HG03064 (cell line): Measurements from ENCODE around the gene TADA2B.

Experiments used
- ATAC-seq: cut with Tn5 transposase; IDR thresholded peaks from one replicate; pipeline ENCODE4 v1.9.1; 2021; ENCODE audit warnings: low read depth; ENCODE audit not compliant: unreplicated experiment

TADA2B gene

DNA sequence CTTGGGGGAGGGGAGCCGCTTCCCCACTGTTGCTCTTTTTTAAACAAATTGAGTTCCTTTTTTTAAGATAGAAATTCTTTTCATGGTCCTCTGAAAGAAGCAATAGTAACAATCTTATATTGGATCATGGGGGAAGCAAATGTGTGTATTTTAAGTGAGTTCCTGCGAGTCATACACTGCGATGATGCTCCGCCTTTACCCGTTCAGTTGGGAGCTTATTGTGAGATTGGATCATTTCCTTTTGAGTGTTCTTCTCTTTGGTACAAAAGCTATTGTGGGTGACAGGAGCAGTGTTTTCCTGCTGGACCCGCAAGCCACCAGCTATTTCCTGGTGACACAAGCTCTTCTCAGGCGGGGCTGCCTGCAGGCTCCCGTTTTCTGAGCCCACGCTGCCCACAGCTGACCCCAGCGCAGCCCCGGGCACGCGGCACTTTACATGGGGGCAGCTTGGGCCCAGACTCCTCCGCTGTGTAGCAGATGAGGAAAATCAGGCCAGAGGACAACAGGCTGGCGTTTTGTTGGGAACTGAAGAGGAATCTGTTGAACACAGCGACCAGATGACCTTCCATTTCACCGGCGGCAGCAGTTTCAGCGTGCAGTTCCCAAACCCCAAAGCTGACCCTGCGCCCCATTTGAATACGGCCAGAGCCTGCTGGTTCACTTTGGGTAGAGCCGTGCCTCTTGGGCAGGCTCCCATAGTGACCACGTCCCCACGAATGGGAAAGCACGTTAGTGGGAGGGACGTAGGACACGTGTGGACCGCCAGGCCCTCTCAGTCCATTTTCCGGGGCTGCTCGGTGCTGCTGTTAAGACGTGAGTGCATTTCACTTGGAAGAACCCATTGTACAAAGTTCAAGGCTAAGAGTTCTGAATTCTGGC lies 12.2 kb downstream of the TADA2B start:
- no peak for ATAC-seq

DNA sequence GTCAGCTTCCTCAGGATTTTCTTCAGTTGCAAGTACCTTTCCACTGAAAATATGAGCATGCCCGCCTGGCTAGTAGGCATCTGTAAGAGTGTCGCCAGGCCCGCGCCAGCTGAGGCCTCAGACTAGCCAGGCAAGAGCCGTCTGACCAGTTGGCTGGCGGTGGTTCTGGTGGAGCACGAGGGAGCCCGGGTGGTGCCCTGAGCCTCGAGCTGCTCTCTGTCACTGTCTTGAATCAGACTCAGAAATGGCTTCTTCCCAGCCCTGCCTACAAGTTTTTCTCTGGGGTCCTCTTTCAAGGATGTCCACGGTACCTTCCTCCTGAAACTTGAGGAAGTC lies 12.8 kb downstream of the TADA2B start:
- no peak for ATAC-seq

DNA sequence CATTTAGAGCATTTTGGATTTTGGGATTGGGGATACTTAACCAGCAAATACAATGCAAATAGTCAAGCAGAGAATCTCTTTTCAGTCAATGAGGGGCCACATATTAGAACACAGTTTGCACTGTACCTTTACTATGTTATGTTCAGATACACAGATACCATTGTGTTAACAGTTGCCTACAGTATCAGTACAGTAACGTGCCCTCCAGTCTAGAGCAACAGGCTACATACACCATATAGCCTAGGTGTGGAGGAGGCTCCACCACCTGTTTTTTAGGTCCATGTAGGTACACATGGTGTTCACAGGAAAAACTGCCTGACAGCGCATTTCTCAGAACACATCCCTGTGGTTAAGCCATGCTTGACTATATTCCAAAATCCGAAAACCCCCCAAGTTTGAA lies 15.6 kb downstream of the TADA2B start:
- ATAC-seq = no peak

DNA sequence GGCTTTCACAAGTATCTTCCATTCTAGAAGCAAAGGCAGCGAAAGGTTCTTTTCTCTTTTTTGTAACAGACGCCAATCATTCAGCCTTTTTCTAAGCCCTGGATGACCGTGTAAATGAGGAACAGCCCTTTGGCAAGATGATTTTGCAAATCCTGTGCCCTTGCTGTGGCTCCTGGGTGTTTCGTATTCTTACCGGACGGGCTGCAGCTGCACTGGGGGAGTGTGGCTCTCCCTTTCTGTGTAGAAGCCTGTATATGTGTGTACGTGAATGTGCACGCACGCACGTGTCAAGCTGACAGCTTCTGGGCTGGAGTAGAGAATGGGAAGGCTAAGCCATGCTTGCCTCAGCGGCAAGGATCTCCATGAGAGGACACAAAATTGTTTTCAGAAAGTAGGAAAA lies 16.5 kb downstream of the TADA2B start:
- ATAC-seq = no peak

DNA sequence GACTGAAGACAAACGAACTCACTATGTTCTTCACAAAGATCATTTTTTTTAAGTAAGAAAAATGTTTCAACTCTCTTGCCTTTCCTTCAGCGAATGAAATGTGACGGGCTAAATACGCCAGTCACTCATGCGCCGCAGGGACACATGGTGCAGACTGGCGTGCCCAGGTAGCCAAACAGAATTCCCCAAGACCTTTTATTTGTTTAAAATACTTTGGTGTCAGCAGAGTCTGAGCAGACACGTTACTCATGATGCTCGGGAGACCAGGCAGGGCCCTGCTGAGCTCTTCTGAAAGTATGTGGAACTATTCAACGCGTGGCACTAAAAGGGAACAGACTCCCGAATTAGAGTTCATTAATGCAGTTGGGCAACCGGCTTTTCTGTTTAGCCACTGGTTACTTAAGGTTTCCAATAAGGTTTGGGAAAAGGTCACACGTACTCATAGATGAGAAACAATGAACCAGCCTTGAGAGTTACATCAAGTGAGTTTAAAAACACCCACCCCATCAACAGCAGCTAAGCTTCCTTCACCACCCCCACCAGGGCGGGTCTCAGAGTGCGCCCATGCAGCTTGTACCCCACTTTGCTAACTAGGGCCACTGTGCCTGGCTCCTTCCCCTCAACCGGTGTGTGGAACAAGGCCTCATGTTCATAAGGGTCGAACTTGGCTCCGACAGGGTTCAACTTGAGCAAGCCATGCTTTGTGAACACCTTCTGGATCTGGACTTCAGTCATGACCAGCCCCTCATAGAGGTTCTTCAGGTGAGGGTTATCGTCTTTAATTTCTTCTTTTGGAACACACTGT lies 17.4 kb downstream of the TADA2B start:
- ATAC-seq = no peak

DNA sequence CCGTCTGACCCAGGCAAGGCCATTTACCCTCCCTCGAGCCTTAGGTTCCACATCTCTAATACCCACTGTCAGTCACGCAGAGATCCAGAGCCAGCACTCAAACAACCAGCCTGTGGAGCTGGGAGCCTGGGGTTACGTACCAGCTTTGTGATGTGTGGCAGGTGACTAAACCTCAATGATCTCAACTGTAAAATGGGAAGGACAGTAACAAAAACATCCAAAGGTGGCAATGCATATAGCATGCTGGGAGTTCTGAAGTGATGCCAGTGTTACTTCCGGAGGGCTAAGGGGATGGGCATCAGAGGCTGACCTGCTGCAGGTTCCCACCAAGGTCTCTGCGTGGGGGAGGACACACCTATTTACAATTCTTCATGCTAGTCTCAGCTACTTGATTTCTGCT lies 18.6 kb downstream of the TADA2B start:
- no peak for ATAC-seq

DNA sequence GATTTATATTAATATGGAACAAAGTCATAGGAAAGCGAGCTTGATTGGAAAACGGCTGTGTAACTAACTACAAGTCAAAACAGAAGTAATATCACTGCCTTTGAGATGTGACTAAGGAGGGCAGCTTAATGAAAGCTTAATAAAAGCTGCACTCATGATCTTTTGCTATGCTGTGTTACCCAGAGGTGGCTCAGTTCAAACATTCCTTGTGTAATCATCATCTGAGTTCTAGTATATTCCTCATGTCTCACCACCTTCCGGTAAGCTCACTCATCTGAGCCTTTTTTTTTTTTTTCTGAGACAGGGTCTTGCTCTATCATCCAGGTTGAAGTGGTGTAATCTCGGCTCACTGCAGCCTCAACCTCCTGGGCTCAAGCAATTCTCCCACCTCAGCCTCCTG lies 19.6 kb downstream of the TADA2B start:
- no peak for ATAC-seq

DNA sequence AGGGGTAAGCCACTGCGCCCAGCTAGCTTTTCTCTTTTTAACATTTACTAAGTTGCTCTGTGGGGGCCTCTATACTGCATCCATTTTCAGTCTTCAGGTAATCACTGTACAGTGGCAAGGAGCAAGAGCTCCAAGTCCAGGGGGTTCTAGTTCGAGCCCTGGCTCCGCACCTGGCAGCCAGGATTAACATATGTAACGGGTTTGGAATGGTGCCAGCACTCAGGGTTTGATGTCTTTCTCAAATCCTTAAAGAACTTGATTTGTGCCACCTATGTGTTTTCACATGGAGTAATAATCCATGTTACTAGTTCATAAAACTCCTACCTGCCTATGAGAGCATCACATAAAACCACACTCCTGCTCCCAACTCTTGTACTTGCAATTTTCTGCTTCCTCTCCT lies 20.2 kb downstream of the TADA2B start:
- ATAC-seq = no peak

DNA sequence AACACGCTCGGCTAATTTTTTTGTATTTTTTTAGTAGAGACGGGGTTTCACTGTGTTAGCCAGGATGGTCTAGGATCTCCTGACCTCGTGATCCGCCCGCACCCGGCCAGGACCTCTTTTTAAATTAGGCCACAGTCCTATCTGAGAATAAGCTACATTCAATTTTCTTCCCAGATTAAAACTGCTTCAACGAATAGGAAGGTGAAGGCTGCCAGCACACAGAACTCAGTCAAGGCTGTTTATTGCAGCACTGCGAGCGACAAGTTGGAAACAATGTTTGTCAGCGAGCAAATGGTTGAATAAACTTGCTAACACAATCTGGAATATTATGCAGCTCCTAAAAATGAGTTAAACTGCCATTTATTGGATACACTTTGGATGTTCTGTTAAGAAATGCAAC lies 22.8 kb downstream of the TADA2B start:
- ATAC-seq = no peak

DNA sequence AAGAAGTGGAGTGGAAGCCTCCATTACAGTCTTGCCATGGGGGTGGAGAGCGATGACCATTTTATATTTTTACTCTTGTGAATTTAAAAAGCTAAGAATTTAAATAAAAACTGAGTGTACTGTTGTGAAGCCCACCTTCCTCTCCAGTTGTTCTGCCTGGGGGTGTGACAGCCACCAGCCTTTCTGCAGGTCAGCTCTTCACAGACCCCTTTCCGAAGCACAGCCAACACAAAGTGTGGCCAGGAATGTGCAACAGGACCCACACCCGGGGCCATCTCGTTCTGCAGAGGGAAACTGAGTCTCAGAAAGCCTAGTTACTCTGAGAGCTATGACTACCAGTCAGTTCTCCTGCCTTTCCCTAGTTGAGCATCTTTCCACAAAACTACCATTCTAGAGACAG lies 23.3 kb downstream of the TADA2B start:
- ATAC-seq = no peak

DNA sequence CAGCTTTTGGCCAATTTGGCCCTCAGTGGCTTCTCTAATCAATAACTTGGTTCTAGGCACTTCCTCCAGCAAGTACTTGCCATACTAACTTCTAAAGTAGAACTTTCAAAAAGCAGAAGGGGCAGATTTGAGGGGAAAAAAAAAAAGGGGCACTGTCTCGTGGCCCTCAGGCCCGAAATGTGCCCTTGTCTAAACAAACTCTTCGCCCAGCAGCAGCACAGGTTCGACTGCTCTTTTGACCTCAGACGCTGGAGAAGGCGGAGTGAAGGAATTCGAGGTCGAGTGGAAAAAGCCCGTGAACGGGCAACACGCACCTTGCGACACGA lies 23.9 kb downstream of the TADA2B start:
- ATAC-seq = no peak

DNA sequence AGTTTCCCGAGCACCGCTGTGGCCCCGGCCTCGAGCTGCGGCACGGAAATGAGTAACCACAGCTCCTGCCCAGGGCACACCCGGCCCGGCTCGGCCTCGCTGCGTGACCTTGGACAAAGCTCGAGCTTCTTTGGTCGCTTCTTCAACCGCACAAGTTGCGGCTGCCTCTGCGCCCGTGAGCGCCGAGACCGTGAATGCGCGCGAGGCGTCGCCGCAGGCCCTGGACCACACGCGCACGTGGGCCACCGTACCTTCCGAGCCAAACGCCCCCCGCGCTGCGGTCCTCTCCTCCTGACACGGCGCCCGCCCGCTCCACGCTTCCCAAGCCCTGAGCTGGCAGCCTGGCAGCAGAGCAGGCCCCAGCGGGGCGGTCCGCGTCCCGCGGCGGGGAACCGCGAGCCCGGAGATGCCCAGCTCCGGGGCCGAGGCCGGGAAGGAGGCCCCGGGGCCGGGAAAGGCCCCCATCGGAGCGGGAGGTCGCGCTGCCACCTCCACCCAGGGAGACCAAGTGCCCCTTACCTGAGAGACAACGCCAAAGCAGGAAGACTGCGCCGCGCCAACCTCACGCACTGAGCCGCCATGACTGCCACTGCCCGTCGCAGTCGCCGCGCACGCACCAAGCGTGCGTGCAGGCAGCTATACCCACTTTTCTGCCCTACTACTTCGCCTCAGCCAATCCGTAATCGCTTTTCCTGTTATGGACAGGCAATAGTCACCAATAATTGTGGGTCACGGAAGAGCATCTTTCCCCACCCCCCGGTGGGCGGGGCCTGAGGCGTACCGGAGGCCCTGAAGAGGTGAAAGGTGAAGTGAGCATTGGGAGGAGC lies 24.5 kb downstream of the TADA2B start, which contains the start of gene GRPEL1:
Gene GRPEL1, minus strand, starts transcription at position 613 of the 827 bp plus-strand sequence. Its CDS starts 32 bp downstream, at position 581.
- ATAC-seq = peak; percentile 85

DNA sequence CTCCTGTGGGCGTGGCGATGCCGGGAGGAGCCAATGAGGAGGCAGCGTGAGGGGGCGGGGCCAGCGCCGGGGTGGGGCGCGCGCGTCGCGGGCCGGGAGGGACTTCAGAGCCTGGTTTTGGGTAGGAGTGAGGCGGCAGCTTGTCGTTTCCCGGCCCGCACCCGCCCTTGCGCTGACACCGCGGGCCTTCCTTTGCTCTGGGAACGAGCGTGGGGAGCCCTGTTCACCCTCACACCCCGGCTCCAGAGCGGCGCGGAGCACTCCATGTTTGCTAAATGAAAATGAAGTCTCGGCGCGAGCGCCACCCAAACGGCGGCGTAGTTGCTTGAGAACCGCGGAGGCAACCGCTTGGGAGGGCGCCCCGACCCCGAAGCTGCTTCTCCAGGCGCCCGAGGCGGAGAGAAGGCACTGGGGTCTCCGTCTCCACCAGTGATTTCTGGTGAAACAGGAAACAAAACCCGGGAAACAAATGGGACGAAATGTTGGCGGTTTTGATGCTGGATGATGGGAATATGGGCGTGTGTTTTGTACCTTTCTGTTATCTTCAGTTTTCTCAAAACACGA lies 25.2 kb downstream of the TADA2B start:
- peak; percentile 30 for ATAC-seq

DNA sequence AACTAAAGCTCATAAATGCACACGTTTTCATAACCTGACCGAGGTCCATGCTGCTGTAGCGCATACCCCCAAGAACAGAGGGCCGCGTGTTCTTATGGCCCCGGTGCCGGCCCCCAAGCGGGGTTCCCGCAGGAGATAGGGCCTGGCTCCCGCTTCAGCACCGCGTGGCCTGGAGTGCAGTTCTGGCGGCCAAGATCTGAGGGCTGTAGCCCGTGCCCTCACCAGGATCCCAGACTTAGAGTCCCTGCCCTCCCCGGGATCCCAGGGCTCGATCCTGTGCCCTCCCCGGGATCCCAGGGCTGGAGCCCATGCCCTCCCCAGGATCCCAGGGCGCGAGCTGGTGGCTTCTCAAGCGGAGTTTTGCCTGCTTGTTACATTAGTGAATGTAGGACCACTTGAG lies 25.7 kb downstream of the TADA2B start:
- no peak for ATAC-seq

DNA sequence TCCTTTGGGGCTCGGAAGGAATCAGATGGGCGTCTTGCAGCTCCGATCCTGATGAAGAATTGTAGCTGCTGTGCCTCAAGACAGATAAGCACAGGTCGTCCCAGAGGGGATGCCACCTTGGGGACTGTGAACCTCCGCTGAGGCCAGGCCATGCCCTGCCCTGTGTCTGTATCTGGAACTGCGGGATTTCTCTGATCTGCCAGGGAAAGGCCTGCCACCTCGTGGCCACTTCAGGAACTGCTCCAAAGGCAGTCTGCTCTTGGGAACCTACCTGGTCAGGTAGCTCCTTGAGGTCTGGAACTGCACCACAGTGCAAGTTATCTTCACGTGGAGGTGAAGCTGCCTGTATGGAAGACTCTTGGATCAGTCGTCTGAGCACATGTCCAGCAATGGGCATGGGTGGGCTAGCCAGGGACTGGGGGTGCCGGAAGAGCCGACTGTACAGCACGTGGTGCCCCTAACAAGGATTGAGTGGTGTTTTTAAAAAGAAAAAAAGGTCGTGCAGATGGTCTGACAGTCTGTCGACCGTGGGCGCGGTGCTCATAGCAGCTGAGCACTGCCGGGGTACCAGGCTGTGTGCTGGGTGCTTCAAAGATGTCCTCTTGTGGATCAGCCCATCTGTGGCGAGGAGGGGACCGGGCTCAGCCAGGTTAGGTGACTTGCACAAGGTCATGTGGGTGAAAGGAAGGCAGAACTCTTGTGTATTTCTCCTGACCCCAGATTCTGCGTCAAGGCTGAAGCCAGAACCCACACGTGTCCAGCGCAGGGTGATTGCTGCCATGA lies 27.7 kb downstream of the TADA2B start:
- ATAC-seq = no peak

DNA sequence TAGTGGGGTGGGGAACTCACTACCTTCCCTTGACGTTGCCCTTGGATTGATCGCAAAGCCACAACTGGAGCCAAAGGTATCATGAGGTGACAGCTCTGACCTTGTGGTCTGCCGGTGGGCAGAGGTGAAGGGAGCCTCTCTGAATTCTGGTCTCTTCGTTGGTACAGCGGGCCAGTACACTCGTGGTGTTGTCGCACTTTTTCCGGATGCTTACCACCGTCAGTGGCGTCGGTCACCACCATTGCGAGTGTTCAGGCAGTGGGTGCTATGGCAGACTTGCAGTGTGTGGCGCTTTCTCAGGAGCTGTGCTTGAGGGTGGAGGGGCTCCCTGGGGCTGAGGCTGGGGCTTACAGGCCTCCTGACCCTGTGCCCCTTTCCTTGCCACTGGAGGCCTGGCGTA lies 29.9 kb downstream of the TADA2B start:
- no peak for ATAC-seq

DNA sequence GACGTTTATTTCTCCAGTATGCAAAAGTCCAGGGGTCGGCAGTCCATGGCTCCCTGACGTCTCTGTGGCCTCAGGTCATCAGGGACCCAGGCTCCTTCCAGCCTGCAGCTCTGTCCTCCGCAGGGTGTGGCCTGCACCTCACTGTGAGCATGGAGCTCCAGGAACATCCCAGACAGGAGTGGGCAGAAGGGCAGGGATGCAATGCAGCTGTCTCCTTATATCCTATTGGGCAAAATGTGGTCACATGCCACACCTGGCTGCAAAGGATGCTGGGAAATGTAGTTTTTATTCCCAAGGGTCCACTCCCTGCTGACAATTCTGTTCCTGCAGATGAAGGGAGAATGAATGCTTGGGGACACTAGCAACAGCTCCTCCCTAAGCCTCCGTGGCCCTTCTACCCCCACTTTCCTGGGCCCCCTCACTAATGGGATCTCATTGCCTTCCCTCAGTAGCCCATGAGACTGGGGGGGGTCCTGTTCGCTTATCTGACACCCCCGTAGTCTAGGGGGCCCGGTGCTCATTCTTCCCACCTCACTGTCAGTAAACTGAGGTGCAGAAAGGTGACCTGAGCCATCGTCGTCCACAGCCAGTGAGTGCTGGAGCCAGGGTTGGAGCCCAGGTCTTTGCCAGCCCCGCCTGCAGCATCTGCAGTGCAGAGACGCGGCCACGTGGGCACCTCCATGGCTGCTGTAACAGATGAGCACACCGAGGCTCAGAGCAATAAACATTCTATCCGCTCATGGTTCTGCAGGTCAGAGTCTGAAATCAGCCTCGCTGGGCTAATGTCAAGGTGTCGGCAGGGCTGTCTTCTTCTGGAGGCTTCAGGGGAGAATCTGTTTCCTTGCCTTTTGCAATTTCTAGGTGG lies 30.6 kb downstream of the TADA2B start:
- no peak for ATAC-seq

DNA sequence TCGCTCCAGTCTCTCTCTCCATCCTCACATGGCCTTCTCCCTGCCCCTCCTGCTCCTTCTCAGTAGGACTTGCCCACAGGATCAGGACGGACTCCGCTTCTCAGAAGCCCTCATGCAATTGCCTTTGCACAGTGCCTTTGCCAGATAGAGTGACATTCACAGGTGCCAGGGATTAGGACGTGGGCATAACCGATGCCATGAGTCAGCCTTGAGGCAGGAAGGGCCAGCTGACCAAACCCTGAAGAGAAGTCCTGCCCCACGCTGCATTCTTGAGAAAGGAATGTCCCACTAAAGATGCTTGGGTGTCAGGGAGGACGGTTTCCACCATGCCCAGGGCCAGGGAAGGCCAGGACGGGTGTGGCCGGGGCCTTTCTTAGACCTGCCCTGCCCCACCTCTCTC lies 31.3 kb downstream of the TADA2B start:
- no peak for ATAC-seq
